Gastroesophageal sphincter (tissue), 3 donors: ENCODE results near the gene SMG5.
A peak's percentile ranks its signal among the peaks of the same experiment; 100 is the strongest.

ENCODE experiments used
- CTCF ChIP-seq, 4 experiments: fragments of 200-600 bp in 2 of 4; fragments of 450-650 bp in 2 of 4; sonication (generic) in 1 of 4; IDR thresholded peaks; one replicate each; pipeline ENCODE4 v1.5.1; 2017 to 2019; ENCODE audit warnings: antibody characterized with exemption in 4 of 4, mild to moderate bottlenecking in 2 of 4, moderate library complexity in 2 of 4
- POLR2A ChIP-seq, 2 donors: fragments of 450-650 bp; IDR thresholded peaks; one replicate each; pipeline ENCODE4 v1.6.1; 2017; ENCODE audit warnings: antibody characterized with exemption in 2 of 2, mild to moderate bottlenecking in 2 of 2, moderate library complexity in 1 of 2
- POLR2AphosphoS5 ChIP-seq: sonication (generic); formaldehyde crosslinking; IDR thresholded peaks from one replicate; pipeline ENCODE4 v1.6.1; 2017; ENCODE audit warnings: antibody characterized with exemption

GRCh38 chr1:156282479-156283222 lies at the start of gene SMG5:
- TF ChIP-seq POLR2A (IDR thresholded peaks at IDR 0.05): peak; percentile 90 to 94
- peak in 1 of 4 experiments; percentile 9 for TF ChIP-seq CTCF (IDR thresholded peaks at IDR 0.05)
- peak; percentile 79 for TF ChIP-seq POLR2AphosphoS5
